ENCODE results near the gene ST8SIA5.
"Not testable (repeated sequence)": the region's sequence is repeated elsewhere in the genome, so short reads cannot be mapped to it uniquely, and the experiment has no call there.

The ST8SIA5 gene, protein sequence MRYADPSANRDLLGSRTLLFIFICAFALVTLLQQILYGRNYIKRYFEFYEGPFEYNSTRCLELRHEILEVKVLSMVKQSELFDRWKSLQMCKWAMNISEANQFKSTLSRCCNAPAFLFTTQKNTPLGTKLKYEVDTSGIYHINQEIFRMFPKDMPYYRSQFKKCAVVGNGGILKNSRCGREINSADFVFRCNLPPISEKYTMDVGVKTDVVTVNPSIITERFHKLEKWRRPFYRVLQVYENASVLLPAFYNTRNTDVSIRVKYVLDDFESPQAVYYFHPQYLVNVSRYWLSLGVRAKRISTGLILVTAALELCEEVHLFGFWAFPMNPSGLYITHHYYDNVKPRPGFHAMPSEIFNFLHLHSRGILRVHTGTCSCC

DNA sequence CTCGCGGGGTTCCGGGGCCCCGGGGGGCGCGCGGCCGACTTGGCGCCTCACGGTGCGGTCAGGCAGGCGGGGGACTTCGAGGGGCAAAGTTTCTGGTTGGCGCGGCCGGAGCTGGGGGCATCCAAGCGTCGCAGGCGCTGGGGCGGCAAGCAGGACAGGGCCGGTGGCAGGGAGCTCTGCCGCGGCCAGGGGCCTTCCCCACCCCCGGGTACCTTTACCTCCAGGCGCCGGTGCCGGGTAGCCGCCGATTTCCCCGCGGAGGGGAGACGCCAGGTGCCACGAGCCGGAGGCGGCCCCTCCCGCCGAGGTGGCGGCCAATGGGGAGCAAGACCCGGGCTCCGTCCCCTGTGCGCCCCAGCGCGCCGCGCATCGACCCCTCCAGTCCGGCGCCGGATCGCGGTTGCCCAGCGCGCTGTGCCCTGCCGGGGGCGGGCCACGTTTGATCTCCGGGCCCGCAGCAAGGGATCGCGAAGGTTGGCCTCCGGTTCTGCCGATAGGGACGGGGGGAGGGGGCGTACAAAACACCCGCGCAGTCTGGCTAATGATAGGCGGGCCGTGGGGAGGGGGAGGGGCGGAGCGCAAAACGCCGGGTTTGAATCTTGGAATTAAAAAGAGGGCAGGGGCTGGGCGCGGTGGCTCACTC lies at the start of gene ST8SIA5:
TSS of gene ST8SIA5 (minus strand) at position 495 of the 643 bp plus-strand sequence. CDS start 545 bp downstream, outside the sequence.
- peak; percentile 49 for DNase-seq

DNA sequence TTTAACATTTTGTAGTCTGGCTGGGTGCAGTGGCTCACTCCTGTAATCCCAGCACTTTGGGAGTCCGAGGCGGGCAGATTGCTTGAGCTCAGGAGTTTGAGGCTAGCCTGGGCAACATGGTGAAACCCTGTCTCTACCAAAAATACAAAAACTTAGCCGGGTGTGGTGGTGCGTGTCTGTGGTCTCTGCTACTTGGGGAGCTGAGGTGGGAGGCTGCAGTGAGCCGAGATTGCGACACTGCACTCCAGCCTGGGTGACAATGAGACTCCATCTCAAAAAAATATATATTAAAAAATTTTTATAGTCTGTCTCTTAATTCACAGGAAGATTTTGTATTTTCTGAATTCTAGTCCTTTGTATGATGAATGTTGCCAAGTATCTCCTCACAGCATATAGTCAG lies 39.1 kb upstream of the ST8SIA5 start:
- DNase-seq, result not testable (repeated sequence)

DNA sequence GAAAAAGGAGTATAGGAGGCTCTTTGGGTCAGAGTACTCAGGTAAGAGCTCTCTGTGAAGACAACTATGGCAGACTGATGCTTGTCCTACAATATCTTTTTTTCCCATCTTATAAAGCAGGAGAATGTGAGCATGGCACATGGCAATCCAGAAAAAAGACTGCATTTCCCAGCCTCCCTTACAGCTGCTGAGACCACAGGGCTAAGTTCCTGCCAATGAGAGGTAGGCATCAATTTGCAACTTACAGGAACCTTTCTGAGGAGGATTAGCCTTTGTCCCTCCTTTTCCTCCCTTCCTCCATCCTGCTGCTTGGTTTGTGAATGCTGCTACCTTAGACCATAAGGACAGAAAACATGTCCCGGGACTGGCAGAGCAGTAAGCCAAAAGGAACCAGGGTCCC lies 37.8 kb upstream of the ST8SIA5 start:
- DNase-seq, result no peak

DNA sequence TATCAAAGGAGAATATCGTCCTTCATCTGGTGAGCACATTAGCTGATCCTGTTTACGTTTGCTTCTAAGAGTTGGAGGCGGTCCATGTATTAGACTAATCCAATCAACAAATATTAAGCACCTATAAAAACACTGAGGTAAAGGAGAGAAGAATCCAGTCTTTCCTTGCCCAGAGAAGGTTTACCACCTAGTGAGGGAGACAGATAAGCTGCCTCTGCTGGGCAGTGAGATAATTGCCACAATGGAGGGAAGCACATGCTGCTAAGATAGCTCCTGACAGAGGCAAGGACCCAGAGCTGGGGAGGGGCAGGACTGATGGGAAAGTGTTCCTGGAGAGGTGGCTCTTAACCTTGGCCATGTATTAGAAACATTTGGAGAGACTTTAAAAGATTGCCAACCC lies 36.7 kb upstream of the ST8SIA5 start:
- DNase-seq, result no peak

DNA sequence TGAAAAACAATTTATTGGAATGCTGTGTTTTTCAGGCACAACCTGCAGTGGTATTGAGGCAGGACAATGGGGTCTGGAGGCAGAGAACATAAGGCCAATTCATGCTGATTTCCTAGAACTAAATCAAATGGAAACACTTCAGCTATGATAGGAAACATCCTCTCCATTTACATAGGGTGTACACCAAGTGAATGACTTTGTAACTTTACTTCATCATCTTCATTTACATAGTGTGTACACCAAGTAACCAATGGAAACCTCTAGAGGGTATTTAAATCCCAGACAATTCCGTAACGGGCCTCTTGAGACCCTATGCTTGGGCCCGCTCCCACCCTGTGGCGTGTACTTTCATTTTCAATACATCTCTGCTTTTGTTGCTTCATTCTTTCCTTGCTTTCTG lies 32.2 kb upstream of the ST8SIA5 start:
- no peak for DNase-seq

DNA sequence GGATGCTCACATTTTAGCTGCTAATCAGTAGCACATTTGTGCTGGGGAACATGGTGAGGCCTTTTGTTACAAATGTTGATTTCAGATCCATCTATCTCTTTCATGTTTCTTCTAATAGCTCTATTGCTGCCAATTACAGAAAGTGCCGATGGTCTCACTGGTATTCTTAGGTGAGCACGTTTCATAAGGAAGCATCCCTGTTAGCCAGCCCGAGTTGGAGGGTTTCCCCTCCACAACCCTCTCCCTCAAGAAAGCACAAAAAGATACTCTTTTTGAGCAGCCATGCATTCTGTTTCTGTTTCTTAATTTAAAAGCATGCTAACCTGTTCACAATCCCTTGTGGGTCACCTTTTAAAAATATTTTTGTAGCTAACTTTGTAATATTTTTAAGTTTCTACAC lies 30.8 kb upstream of the ST8SIA5 start:
- DNase-seq, result no peak

DNA sequence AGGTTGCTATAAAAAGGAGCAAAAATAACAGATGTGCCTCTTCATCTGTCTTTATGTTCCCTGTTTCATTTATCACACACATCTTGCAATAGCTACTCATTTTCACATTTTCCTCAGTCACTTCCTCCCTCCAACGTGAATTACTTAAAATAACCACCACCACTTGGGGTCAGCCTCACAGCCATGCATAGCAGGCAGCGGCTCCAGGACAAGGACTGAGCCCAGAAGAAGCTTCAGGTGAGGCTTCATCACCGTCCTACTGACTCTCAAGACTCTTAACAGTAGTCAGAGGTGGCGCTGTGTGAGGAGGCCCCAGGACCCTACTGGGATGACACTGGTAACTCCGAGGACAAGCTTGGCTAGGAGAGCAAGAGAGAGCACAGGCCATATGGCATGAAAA lies 15.5 kb upstream of the ST8SIA5 start:
- DNase-seq, result no peak

DNA sequence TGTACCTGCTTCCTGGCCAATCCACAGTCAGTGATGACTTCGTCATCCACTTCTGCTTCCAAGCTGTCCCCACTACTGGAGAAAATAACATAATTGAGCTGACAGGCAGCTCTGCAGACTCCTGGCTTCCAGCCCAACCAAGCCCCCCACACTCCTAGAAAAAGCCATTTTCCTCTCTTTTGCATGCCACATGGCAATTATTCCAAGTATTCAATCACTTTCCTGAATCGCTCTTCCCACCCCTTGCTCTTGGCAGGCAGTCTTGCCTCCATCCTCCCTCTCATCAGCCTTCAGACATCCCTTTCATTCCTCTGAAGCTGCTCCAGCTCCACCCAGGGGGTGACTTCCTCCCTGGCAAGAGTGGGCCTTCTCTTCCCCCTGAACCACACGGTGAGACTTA lies 14.3 kb upstream of the ST8SIA5 start:
- peak; percentile 25 for DNase-seq

DNA sequence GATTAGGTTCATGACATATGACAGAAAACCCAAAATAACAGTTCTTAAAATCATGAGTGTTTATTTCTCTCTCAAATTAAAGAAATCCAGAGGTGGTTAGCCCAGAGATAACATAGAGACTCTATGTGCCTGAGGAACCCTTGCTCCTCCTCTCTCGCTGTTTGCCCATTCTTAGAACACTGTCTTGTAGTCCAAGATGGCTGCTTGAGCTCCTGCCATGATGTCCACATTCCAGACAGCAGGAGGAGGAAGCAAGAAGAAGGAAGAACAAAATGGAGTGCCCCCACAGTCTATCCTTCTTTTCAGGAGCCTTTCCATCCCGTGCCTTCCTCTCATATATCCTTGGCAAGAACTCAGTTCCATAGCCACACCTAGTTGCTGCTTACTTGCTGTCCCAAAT lies 13.9 kb upstream of the ST8SIA5 start:
- DNase-seq, result no peak

DNA sequence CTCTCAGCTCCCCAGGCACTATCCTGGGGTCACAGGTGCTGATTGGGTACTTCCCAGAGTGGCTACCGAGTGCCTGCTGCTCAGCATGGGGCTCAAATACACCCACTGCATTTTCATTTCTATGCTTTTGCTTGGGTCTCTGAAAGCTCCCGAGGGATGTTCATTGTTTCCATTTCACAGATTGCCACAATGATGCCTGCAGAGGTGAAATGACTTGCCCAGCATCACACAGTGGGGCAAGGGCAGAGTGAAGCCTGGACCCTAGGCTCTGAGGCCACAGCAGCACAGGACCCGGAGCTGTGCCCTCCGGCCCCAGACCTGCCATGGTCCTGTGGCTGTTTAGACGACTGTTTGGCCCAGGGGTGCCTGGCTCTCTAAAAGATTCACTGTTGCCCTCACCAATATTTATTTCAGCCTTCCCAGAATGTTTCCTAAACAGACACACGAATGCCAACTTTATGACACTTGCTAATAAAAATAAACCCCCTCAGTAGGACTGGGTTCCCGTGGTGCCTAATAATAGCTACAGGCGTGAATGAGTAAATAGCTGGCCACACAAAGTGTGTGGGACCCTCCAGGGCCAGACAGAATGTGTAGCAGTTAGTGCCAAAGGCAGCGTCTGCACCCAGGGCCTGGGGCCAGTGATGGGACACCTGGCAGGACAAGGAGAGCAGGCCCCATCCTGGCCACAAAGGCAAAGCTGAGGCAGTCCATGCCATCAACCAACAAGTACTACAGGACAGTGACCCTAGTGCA lies 11.5 kb upstream of the ST8SIA5 start:
- DNase-seq, result no peak

DNA sequence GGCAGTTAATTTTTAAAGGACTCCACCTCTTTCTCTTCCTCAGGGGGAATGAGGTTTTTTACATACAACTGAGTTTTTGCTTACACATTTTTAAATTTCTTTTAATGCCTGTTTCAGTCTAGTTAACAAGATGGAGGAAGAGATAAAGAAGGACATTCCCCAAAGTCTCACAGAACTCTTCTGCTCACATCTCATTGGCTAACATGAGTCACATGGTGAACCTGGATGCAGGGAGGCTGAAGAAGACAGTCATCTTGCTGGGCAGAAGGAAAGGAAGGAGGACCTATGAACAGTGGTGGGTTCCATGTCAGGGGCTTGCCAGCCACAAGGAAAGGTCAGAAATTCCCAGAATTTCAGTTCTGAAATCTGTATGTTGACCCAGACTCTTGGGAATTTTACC lies 10.4 kb upstream of the ST8SIA5 start:
- DNase-seq, result no peak

DNA sequence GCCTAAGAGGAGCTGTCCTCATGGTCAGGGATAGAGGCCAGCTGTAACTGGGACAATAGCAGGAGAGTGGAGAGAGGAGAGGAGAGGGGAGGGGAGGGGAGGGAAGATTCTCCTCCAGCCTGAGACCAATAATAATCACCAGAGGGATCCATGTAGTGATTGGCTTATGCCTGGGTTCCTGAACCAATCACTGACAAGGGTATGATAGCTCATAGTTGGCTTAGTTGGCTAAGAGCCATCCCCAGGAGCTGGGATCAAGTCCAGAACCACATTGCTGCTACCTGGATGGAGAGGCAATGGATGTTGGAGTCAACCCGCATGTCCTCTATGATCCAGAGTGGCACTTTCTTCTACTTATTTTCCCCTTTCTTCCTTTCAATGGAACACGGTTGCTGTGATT lies 7.7 kb upstream of the ST8SIA5 start:
- DNase-seq, result no peak

DNA sequence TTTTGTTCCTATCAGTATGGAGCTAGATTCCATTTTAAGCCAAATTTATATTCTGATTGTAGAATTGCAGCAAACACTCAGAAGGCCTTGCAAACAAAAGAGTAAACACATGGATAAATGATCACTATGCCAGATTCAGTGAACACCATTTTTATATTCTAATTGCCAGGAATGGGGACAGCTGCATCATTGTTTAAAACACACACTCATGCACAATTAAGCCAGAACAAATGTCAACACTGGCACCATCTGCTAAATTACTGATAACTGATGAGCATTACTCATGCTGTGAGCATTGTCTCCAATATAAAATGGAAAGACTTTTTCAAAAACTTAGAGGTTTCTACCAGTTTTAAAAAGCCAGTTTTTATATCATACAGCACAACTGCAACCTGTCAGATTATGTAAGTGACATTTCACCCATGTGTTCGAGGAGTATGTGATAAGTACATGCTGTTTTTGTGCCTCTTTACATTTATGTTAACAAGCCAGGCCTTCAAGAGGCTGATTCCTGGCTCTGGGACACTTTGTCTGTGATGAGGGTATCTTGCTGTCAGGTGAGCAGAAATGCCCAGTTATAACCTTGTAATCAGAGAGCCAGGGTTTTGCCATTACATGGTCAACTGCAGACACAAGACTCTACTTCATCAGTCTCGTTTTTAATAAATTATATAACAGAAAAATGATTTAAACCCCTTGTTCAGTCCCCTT lies 4.4 kb upstream of the ST8SIA5 start:
- peak; percentile 90 for DNase-seq

DNA sequence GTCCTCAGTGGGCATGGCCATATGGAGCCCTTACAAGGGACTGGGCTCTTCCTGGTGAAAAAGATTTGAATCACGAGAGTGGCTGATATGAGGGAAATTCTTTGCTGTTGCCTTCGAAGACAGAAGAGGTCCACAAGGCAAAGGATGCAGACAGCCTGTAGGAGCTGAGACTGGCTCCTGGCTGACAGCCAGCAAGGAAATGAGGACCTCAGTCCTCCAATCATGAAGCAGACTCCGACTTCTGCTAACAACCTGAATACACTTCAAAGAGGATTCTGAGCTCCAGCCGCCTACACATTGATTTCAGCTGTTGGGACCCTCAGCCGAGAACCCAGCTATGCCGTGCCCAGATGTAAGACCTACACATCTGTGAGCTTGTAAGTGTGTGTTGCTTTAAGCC lies 3.0 kb upstream of the ST8SIA5 start:
- peak; percentile 70 for DNase-seq

DNA sequence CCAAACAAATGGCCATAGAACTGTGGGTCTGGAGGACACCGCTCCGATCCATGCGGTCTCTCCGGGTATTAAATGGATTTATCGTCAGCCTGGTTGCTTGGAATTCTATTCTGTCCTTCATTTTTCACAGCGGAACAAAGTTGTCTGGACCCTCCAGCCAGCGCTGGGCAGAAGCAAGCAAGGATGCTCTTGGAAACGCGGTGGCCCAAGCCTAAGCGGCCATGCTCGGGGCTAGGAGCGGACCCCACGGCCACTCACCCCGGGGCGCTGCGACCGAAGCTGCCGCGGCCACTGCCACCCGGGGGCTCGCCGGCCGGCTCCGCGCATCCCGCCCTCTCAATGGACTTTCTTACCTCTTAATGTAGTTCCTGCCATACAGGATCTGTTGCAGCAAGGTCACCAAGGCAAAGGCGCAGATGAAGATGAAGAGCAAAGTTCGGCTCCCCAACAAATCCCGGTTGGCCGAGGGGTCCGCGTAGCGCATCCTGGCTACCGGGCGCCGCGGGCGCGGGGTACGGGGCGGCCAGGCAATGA lies 761 bp downstream of the ST8SIA5 start:
- DNase-seq, result no peak

DNA sequence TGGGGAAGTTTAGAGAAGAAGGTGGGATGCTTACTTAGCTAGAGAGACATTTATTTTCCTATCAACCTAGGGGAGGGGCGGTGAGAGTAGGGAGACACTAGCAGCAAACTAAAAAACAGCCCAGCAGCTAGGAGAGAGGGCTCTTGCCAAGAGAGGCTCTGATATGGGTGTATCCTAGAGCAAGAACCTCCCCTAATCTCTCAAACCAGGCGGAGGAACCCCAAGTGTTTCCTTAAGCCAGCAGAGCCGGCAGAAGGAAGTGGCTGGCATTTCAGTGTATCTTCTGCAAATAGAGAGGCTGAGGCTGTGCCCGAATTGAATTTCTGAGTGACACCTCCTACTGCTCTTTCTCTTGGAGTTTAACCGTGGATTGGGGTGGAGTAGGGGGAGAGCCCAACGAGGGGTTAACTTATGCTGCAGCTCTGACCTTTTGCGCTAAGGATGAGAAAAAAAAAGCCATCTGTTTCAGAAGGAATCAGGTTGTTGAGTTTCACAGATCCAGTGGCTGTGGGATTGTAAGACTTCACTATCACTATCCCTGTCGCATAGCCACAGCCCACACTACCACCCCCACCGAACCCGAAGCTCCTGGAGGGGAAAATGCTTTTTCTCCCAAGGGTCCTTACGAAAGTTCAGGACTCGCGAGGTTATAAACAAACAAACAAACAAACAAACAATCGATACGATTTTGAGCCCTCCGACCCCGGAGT lies 1.4 kb downstream of the ST8SIA5 start:
- peak; percentile 38 for DNase-seq

DNA sequence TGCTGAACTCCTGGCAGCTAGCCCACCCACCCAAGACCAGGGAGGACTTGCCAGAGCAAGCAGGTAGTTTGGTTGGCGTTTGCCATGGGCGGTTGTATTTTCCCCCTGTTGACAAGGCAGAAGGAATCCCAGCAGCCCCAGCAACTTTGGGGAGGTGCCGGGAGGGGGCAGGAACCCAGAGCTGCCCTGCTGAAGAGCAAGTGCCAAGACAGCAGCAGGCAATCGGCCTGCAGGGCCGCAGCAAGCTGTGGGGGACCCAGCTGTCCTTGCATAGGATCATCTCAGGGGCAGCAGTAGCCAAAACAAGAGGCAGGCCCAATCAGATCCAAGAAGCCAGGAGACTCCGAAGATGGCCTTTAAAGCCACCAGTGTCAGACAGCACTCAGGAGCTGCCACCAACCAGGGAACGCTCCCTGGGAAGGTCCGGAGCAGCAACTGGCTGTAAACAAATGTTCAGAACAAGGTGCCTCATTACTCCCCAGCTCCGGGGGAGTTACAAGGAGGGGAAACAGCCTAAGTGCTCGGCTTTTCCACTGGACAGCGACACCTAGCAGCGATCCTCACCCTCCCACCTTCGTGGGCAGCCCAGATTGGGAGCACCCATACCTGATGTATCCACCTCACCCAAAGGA lies 2.1 kb downstream of the ST8SIA5 start:
- no peak for DNase-seq

DNA sequence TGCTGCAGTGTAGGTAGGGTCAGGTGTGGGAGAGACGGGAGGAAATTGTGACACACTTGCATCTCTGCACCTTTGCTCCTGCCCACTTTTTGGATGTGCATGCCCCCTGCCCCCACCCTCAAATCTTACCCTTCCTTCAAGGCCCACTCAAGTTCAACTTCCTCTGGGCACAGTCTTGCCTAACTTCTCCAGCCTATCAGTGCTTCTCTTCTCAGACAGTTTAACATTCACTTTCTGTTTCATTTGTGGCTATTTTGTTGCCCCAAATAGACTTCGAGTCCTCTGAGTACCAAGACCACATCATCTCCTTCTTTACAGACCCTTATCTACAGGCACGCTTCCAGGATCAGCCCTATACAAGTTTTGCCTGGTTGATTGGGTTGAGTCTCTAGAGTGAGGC lies 2.7 kb downstream of the ST8SIA5 start:
- DNase-seq, result no peak

DNA sequence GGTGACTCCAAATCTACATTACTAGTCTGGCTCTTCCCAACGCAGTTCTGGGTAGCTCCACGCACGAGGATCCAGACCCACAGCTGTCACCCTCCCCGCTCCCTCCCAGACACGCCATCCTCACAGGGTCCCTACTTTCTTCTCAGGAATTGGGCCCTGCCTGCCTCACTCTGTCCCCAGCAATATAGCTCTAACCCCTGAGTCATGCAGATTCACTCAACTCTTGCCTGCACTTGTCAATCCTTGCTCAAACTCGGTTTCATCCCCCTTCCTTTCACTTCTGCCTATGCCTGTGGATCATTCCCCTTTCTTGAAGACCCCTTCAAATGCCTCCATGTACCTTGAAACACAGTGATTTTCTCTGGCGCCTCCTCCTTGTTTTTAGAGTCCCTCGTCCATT lies 5.0 kb downstream of the ST8SIA5 start:
- no peak for DNase-seq

DNA sequence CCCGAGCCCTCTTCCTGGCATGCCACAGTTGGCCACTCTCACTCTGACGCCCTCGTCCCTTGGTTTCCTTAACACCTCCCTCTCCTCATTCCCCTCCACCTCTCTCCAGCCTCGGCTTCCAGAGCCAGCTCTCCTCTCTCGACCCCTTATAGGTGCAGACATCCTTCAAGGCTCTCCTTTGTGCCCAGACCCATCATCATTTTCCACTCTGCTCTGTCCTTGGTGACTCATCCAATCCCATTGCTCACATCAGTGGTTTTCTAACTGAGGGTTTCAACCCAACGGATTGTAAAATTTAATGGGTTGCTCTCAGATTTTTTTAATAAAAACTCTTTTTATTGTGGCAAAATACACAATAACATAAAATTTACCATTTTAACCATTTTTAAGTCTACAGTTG lies 6.2 kb downstream of the ST8SIA5 start:
- no peak for DNase-seq

DNA sequence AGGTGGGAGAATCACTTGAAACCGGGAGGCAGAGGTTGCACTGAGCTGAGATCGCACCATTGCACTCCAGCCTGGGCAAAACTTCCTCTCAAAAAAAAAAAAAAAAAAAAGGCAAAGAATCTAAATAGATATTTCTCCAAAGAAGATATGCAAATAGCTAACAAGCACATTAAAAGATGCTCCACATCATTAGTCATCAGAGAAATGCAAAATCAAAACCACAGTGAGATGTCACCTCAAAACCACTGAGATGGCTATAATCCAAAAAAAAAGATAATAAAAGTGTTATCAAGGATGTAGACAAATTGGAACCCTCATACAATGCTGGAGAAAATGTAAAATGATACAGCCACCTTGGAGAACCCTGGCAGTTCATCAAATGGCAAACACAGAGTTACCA lies 8.4 kb downstream of the ST8SIA5 start:
- no peak for DNase-seq

DNA sequence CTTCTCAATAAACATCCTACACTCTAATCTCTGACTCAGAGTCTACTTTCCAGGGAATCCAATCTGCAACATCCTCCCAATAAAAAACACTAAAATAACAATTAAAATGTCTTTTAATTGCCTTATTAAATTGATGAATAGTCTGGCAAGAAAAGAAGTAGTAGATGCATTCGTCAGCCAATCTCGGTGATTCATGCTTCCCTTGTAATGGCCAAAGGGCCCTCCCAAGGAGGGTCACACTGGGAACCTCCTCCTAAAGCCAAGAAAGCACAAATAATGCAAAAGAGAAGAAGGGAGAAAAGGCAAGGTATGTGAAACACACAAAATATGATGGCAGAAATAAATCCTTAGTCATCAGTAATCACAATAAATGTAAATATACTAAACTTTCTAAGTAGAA lies 16.8 kb downstream of the ST8SIA5 start:
- no peak for DNase-seq

Measured in NCI-H2171 treated with DMSO at 0.1 percent for 48 hours (cell line).